ENCODE data around the gene JAKMIP1. TPM values are rescaled to one million over a fixed set of nuclear protein-coding genes. Genes with fewer than 3 reads are reported as not detected.

JAKMIP1 gene
- total and polyA plus RNA-seq, 2 of the 13 experiments (the other 11 are each of a cell fraction or from before 2014, with no cell fraction given): not detected

- no peak for TF ChIP-seq YY1 (IDR thresholded peaks at IDR 0.05; ENCODE audit: insufficient read depth, insufficient replicate concordance, low read depth, low read length)
- no peak for TF ChIP-seq ZNF335 (CRISPR knock-in tag; IDR thresholded peaks at IDR 0.05)
- no peak for TF ChIP-seq ZNF205 (CRISPR knock-in tag; IDR thresholded peaks at IDR 0.05)
These were observed 5.6 kb upstream of the JAKMIP1 start (continued) for GRCh38 chr4:6205973-6206372.

GRCh38 chr4:6205567-6205931, 5.2 kb upstream of the JAKMIP1 start:
- ChIA-PET CTCF (ENCODE audit: low intra/inter-chr PET ratio, low total read pairs) (no interaction called here), POLR2A (no interaction called here)
- no peak for FAIRE-seq
- ATAC-seq: no peak
- no TSS peak for BruUV-seq (replicated peaks)
- Histone ChIP-seq H3K4me3 (replicated peaks in 1 of 3; ENCODE audit: insufficient read depth in 1 of 3, low read depth in 2 of 3, low read length in 3 of 3) (no peak overlapping the region), H3K9me3 (ENCODE audit: low read length) (peaks cover 5% of the 10 kb centered on the region; the same call in 1 of the 2 replicates), H2AFZ (ENCODE audit: low read length) (no peak overlapping the region), H3K27me3 (ENCODE audit: control insufficient read depth in 1 of 2, insufficient read depth in 2 of 2, low read length in 2 of 2) (peaks cover 1 to 16% of the 10 kb centered on the region in 2 experiments; a peak in 3 of 5 replicates), H3K9ac (ENCODE audit: insufficient read depth, low read depth, low read length) (no peak overlapping the region), H3K4me1 (ENCODE audit: insufficient read depth, low read length) (0 out of 2 replicates have a peak, but pooled peaks cover 7% of the 10 kb centered on the region), H3K36me3 (replicated peaks in 1 of 2; ENCODE audit: control insufficient read depth in 1 of 2, insufficient read depth in 2 of 2, low read length in 2 of 2) (no peaks in the 10 kb centered on the region), H3K4me2 (ENCODE audit: low read depth, low read length) (no peak overlapping the region), H3K27ac (ENCODE audit: extremely low read length, insufficient read depth, low read length) (no peak overlapping the region), H4K20me1 (ENCODE audit: insufficient read depth, low read length) (no peaks in the 10 kb centered on the region), H3K79me2 (ENCODE audit: insufficient read depth, low read length) (no peaks in the 10 kb centered on the region)
- 48% methylated on average over 4 of the region's 4 CpGs for WGBS (ENCODE audit: low lambda C conversion rate)
- in situ Hi-C loops (cut with HindIII; ENCODE audit: extremely low pct_ligation_motif_present, low pct_unique_long_range_greater_than_20kb): no loop called here
- intact Hi-C loops (cut with micrococcal nuclease; ENCODE audit: unreplicated experiment): no loop called here
- no peak for DNase-seq (ENCODE audit: low spot score)
- TF ChIP-seq ZNF143 (CRISPR knock-in tag; IDR thresholded peaks at IDR 0.05): no peak
- no peak for TF ChIP-seq ZNF879 (CRISPR knock-in tag; IDR thresholded peaks at IDR 0.05)
- TF ChIP-seq ZNF678 (CRISPR knock-in tag; IDR thresholded peaks at IDR 0.05): no peak
- TF ChIP-seq NBN (conservative IDR thresholded peaks at IDR 0.05): no peak
- TF ChIP-seq, protein P1, sequence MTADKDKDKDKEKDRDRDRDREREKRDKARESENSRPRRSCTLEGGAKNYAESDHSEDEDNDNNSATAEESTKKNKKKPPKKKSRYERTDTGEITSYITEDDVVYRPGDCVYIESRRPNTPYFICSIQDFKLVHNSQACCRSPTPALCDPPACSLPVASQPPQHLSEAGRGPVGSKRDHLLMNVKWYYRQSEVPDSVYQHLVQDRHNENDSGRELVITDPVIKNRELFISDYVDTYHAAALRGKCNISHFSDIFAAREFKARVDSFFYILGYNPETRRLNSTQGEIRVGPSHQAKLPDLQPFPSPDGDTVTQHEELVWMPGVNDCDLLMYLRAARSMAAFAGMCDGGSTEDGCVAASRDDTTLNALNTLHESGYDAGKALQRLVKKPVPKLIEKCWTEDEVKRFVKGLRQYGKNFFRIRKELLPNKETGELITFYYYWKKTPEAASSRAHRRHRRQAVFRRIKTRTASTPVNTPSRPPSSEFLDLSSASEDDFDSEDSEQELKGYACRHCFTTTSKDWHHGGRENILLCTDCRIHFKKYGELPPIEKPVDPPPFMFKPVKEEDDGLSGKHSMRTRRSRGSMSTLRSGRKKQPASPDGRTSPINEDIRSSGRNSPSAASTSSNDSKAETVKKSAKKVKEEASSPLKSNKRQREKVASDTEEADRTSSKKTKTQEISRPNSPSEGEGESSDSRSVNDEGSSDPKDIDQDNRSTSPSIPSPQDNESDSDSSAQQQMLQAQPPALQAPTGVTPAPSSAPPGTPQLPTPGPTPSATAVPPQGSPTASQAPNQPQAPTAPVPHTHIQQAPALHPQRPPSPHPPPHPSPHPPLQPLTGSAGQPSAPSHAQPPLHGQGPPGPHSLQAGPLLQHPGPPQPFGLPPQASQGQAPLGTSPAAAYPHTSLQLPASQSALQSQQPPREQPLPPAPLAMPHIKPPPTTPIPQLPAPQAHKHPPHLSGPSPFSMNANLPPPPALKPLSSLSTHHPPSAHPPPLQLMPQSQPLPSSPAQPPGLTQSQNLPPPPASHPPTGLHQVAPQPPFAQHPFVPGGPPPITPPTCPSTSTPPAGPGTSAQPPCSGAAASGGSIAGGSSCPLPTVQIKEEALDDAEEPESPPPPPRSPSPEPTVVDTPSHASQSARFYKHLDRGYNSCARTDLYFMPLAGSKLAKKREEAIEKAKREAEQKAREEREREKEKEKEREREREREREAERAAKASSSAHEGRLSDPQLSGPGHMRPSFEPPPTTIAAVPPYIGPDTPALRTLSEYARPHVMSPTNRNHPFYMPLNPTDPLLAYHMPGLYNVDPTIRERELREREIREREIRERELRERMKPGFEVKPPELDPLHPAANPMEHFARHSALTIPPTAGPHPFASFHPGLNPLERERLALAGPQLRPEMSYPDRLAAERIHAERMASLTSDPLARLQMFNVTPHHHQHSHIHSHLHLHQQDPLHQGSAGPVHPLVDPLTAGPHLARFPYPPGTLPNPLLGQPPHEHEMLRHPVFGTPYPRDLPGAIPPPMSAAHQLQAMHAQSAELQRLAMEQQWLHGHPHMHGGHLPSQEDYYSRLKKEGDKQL (CRISPR knock-in tag; IDR thresholded peaks at IDR 0.05; ENCODE audit: low read depth): no peak
- no peak for TF ChIP-seq ZBTB42 (CRISPR knock-in tag; IDR thresholded peaks at IDR 0.05)
- TF ChIP-seq ZUFSP (CRISPR knock-in tag; IDR thresholded peaks at IDR 0.05; ENCODE audit: borderline replicate concordance): no peak
- TF ChIP-seq THRA (CRISPR knock-in tag; IDR thresholded peaks at IDR 0.05; ENCODE audit: borderline replicate concordance): no peak
- TF ChIP-seq GPN1 (CRISPR knock-in tag; IDR thresholded peaks at IDR 0.05; ENCODE audit: borderline replicate concordance): no peak
- TF ChIP-seq ELF1 (CRISPR knock-in tag; IDR thresholded peaks at IDR 0.05): no peak
- TF ChIP-seq NFE2L2 (IDR thresholded peaks at IDR 0.05; ENCODE audit: low read length): no peak
